ENCODE results near the gene SLC5A5. TPM values are rescaled to one million over a fixed set of nuclear protein-coding genes. Genes with fewer than 3 reads are reported as not detected.

SLC5A5 gene
- total and polyA plus RNA-seq, 3 donors from 2014 or later, result 0.79 to 1.4 (median 1.1) TPM

GRCh38 chr19:17861542-17862402, 10.0 kb upstream of the SLC5A5 start:
- no peak for TF ChIP-seq CTCF (IDR thresholded peaks at IDR 0.05)
- no peak for TF ChIP-seq POLR2A (IDR thresholded peaks at IDR 0.05)
- Histone ChIP-seq H3K36me3 (ENCODE audit: low read depth, missing control alignments) (no peaks in the 10 kb centered on the region), H3K27ac (no peak overlapping the region), H3K4me1 (peaks cover 18% of the 10 kb centered on the region), H3K4me3 (no peak overlapping the region), H3K27me3 (no peaks in the 10 kb centered on the region), H3K9me3 (no peaks in the 10 kb centered on the region)
- 70 to 79% methylated on average over 18 to 23 of the region's 23 CpGs for WGBS, 2 donors
- intact Hi-C loops (cut with DNase I; ENCODE audit: low total_unique reads), result no loop called here
- no peak for DNase-seq

GRCh38 chr19:17862711-17863519, 8.8 kb upstream of the SLC5A5 start:
- DNase-seq, result no peak
- 79 to 96% methylated on average over 15 to 31 of the region's 31 CpGs for WGBS, 2 donors
- peaks cover 18% of the 10 kb centered on the region for H3K4me1 ChIP-seq
- intact Hi-C loops (cut with DNase I; ENCODE audit: low total_unique reads), result no loop called here
- TF ChIP-seq CTCF (IDR thresholded peaks at IDR 0.05) (no peak), POLR2A (IDR thresholded peaks at IDR 0.05) (no peak)
- no peaks in the 10 kb centered on the region for H3K9me3 ChIP-seq
- no peak overlapping the region for H3K4me3 ChIP-seq
- peak overlapping the region in 1 of 2 donors; percentile 46 for H3K27ac ChIP-seq
- no peaks in the 10 kb centered on the region for H3K27me3 ChIP-seq
- H3K36me3 ChIP-seq (ENCODE audit: low read depth, missing control alignments), result no peaks in the 10 kb centered on the region

GRCh38 chr19:17863520-17864182, 8.1 kb upstream of the SLC5A5 start:
- Histone ChIP-seq H3K36me3 (ENCODE audit: low read depth, missing control alignments) (no peaks in the 10 kb centered on the region), H3K27ac (peak overlapping the region; percentile 46 to 68)
- WGBS, 2 donors, result 45 to 78% methylated on average over 4 to 8 of the region's 8 CpGs

More at GRCh38 chr19:17863520-17864182, 8.1 kb upstream of the SLC5A5 start:
- no peaks in the 10 kb centered on the region for H3K27me3 ChIP-seq
- no peak for TF ChIP-seq CTCF (IDR thresholded peaks at IDR 0.05)
- no peak for TF ChIP-seq POLR2A (IDR thresholded peaks at IDR 0.05)
- DNase-seq, result peak; percentile 78
- intact Hi-C loops (cut with DNase I; ENCODE audit: low total_unique reads), result no loop called here
- H3K4me3 ChIP-seq, result no peak overlapping the region
- no peaks in the 10 kb centered on the region for H3K9me3 ChIP-seq
- H3K4me1 ChIP-seq, result peaks cover 18% of the 10 kb centered on the region

Data from testis (tissue), 3 donors.